Subcutaneous adipose tissue (tissue), 4 donors: Measurements from ENCODE around the gene FMOD. TPM values are rescaled to one million over a fixed set of nuclear protein-coding genes. Genes with fewer than 3 reads are reported as not detected.

Experiments
- total RNA-seq, 4 donors: library from RNA; depleted of rRNA; stranded (reverse); fragments of >200 nt; gene quantifications; one replicate each; pipeline ENCODE4 v1.1.0, GENCODE V29; 2016
- TF ChIP-seq, protein P1 (sequence below): fragments of 450-650 bp; IDR thresholded peaks from one replicate; pipeline ENCODE4 v1.5.1; 2016; ENCODE audit warnings: low read depth, mild to moderate bottlenecking, control low read depth, antibody characterized with exemption, moderate library complexity

Gene FMOD
- total RNA-seq, 4 donors from 2014 or later = 39.6 to 164 (median 67.1) TPM

DNA sequence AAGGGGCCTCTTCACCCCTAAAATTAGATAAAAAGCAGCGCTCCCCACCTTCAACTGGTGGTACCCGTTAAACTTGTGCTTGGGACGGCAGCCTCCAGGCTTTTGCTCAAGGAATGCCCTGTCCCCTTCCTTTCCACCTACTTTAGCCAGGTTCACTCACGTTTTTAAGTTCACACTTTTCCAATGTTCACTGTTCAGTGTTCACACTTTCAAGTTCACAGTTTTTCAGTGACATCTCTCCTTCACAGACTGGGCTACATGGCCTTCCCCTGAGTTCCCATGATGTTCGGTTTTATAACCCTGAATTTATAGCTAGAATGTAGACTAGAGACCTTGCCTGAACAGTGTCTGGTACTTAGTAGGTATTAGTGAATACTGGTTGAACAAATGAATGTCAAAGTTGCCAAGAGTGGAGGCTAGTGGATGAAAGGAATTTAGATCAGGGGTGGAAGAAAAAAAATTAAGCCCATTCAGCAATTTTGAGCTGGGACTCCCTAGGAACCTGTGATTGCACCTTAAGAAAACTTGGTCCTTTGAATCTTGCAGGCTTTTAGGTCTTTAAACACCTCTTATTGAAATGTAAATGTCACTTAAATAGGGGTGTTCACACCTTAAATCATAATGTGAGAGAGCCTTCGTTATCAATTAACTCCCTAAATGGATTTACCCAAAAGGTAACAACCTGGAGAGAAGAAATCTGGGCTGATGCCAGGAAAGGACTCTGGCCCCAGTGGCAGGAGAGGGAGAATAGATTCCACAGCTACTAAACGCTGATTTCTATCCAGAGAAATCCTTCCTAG is 33.3 kb downstream of the FMOD start:
- TF ChIP-seq, protein P1, sequence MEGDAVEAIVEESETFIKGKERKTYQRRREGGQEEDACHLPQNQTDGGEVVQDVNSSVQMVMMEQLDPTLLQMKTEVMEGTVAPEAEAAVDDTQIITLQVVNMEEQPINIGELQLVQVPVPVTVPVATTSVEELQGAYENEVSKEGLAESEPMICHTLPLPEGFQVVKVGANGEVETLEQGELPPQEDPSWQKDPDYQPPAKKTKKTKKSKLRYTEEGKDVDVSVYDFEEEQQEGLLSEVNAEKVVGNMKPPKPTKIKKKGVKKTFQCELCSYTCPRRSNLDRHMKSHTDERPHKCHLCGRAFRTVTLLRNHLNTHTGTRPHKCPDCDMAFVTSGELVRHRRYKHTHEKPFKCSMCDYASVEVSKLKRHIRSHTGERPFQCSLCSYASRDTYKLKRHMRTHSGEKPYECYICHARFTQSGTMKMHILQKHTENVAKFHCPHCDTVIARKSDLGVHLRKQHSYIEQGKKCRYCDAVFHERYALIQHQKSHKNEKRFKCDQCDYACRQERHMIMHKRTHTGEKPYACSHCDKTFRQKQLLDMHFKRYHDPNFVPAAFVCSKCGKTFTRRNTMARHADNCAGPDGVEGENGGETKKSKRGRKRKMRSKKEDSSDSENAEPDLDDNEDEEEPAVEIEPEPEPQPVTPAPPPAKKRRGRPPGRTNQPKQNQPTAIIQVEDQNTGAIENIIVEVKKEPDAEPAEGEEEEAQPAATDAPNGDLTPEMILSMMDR = no peak

- TF ChIP-seq, protein P1 = no peak
Observed at GRCh38 chr1:203316626-203317093, 34.3 kb downstream of the FMOD start.

- TF ChIP-seq, protein P1 = no peak
Observed at GRCh38 chr1:203311368-203312301, 39.3 kb downstream of the FMOD start.

DNA sequence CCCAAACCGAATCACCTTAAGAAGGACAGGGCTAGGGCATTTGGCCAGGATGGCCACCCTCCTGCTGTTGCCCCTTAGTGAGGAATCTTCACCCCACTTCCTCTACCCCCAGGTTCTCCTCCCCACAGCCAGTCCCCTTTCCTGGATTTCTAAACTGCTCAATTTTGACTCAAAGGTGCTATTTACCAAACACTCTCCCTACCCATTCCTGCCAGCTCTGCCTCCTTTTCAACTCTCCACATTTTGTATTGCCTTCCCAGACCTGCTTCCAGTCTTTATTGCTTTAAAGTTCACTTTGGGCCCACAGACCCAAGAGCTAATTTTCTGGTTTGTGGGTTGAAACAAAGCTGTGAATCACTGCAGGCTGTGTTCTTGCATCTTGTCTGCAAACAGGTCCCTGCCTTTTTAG is 42.0 kb downstream of the FMOD start:
- TF ChIP-seq, protein P1 = no peak

GRCh38 chr1:203308328-203308922 is 42.5 kb downstream of the FMOD start:
- TF ChIP-seq, protein P1 = no peak

GRCh38 chr1:203307641-203308126 is 43.2 kb downstream of the FMOD start:
- TF ChIP-seq, protein P1 = no peak
